ENCODE measurements around the gene RTL9. TPM values are rescaled to one million over a fixed set of nuclear protein-coding genes. Genes with fewer than 3 reads are reported as not detected.

The RTL9 gene
- total RNA-seq, 1 donor, result 1.5 TPM

DNA sequence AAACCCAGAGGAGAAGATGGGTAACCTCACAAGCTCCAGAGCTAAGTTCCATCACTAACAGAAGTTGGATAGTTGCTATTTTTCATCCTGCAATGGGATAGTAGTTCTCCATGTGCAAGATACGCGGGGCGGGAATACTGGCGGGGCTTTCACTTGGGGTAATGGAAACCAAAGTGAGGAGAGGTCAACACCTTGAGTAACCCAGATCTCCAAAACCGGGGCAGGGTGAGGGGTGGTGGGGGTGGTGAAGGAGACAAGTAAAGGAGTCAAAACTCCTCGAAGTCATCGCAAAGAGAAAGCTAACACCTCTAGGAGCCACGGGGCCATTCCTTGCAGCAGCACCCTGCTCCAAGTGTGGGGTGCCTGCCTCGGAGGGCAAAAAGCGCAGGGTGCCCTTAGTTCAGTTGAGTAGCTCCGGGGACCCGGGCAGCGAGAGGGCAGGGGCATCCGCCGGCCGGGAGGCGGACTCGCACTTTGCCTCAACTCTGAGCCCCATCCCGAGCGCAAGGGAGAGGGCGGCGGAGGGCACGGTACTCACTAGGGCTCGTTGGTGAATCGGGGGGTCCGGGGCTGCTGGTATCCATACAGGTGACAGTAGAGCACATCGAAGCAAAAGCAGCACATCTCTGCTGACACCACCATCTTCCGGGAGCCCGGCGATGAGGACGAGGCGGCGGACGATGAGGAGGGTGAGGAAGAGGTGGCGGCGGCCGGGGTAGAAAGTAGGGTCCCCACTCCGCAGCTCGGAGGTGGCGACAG is 41.4 kb upstream of the RTL9 start:
- peak overlapping the region; percentile 77 for H3K4me3 ChIP-seq (ENCODE audit: low read depth, low read length)
- no peak for DNase-seq (ENCODE audit: low read depth)
- TF ChIP-seq, protein P1, sequence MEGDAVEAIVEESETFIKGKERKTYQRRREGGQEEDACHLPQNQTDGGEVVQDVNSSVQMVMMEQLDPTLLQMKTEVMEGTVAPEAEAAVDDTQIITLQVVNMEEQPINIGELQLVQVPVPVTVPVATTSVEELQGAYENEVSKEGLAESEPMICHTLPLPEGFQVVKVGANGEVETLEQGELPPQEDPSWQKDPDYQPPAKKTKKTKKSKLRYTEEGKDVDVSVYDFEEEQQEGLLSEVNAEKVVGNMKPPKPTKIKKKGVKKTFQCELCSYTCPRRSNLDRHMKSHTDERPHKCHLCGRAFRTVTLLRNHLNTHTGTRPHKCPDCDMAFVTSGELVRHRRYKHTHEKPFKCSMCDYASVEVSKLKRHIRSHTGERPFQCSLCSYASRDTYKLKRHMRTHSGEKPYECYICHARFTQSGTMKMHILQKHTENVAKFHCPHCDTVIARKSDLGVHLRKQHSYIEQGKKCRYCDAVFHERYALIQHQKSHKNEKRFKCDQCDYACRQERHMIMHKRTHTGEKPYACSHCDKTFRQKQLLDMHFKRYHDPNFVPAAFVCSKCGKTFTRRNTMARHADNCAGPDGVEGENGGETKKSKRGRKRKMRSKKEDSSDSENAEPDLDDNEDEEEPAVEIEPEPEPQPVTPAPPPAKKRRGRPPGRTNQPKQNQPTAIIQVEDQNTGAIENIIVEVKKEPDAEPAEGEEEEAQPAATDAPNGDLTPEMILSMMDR (IDR thresholded peaks at IDR 0.05; ENCODE audit: insufficient read depth, low read length), result no peak

DNA sequence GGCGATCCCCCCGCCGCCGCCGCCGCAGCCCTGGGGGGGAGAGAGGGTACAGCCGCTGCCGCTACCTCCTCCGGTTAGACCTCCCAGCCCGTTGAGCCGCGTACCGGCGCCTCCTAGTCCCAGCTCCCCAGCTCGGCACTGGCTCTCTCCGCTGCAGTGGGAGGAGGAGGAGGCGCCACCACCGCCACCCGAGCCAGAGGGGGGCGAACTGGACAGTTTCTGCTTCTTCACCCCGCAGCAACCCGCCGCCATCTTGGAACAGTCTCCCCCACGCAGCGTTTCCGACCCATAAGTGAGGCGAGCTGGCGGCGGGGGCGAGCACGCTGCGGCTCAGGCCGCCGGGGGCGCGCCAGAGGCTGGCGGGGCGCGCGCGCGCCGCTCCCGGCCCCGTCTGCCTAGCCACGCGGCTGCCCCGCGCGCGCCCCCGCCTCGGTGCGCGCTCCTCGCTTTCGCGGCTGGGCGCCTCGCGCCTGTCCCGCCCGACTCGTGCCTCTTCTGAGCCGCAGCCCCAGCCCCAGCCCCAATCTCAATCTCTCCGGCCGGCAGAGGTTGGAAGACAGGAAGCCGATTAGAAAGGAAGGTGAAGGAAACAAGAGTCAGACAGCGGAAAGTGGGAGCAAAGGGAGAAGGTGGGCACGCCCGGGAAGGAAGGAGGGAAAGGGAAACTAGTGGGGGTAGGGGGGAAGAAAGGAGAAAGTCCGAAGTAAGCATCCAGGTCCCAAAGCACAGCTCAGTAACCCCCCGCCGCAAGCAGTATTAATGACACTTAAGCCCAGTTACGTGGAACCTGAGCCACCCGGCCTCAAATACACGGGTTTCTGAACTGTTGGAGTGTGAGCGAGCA is 40.6 kb upstream of the RTL9 start, which contains the start of gene AMMECR1:
TSS of gene AMMECR1 (minus strand) at position 266 of the 844 bp plus-strand sequence. CDS start at position 252, 14 bp downstream.
- H3K4me3 ChIP-seq (ENCODE audit: low read depth, low read length), result peak within 1 kb of the TSS; percentile 77
- TF ChIP-seq, protein P1 (IDR thresholded peaks at IDR 0.05; ENCODE audit: insufficient read depth, low read length), result no peak
- peak; percentile 73 for DNase-seq (ENCODE audit: low read depth)

DNA sequence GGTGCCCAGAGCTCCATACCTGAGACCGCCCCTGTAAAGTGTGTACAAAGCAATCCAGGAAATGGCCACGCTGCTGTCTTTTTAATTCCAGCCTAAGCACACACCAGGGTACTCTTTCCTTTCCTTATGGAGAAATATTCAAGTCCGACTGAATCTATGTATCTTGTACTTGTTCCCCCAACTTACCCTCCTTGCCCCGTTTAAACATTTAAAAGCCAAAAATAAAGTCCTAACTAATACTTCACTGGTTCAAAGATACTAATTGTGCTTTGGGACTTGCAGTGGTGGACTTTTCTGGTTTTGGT is 40.0 kb upstream of the RTL9 start:
- TF ChIP-seq, protein P1 (IDR thresholded peaks at IDR 0.05; ENCODE audit: insufficient read depth, low read length), result no peak
- DNase-seq (ENCODE audit: low read depth), result peak; percentile 6
- H3K4me3 ChIP-seq (ENCODE audit: low read depth, low read length), result peak overlapping the region; percentile 70

DNA sequence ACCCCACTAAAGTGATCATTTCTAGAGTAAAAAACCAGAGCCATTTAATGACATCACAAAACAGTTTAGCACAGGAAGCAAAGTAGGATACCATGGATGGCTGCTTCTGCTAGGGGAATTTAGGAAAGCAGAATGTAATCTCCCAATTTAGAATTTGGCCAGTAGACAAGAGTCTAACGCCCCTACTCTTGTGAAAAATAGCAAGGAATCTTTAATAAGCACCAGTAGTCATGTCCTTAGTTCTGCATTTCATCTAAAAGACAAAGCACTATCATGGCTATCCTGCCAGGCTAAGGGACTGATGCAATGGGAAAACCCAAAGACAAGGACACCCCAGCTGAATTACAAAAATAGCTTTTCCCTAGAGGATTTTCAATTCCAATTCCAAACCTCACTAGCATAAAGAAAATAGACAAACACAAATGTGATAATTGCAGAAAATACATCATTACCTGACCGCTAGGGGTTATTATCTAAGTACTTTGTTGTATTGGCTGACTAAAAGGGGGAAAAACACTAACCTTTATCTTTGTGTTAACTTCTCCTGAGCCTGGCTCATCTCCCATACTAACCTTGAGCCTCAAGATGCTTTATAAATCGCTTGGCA is 38.2 kb upstream of the RTL9 start:
- DNase-seq (ENCODE audit: low read depth), result no peak
- TF ChIP-seq, protein P1 (IDR thresholded peaks at IDR 0.05; ENCODE audit: insufficient read depth, low read length), result no peak

DNA sequence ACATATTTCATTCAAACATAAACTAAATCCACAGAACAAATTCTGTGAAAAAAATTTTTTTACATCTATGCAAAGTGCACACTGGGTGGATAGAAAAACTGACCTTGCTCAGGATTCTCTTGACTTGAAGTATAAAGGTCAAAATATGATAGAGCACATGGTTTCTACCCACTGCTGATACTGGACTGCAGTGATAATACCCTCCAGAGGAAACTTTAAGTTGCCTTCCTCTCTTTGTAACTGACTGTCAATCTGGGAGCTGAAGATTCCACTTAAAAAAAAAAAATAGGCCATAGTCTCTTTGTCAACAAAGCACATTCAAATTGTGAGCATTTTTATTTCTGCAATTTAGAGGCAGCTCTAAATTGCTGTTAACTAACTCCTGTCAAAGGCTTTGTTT is 37.6 kb upstream of the RTL9 start:
- no peak for DNase-seq (ENCODE audit: low read depth)
- H3K4me3 ChIP-seq (ENCODE audit: low read depth, low read length), result no peak overlapping the region
- TF ChIP-seq, protein P1 (IDR thresholded peaks at IDR 0.05; ENCODE audit: insufficient read depth, low read length), result no peak

More for the DNA sequence above, 38.2 kb upstream of the RTL9 start:
- no peak overlapping the region for H3K4me3 ChIP-seq (ENCODE audit: low read depth, low read length)

DNA sequence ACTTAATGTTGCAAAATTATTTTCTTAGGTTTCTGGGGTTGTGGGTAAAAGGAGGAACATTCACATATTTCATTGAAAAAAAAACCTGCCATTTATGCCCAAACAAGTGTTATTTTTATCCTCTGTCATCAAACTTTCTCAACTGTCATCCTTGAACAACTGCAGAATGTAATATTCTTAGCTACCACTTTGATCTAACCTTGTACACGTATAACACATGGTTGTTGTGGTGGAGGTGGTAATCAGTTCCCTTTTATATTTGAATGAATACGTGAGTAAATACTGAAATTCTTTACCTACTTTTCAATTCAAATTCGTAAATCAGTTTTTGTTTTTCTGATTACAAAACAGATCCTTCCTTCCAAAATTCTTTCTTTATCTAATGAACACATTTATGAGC is 37.0 kb upstream of the RTL9 start:
- H3K4me3 ChIP-seq (ENCODE audit: low read depth, low read length), result no peak overlapping the region
- TF ChIP-seq, protein P1 (IDR thresholded peaks at IDR 0.05; ENCODE audit: insufficient read depth, low read length), result no peak
- no peak for DNase-seq (ENCODE audit: low read depth)
